CD14-positive monocyte (primary cell): ENCODE data around the gene ZNF467. TPM values are rescaled to one million over a fixed set of nuclear protein-coding genes. Genes with fewer than 3 reads are reported as not detected.

Source experiments
- DNase-seq, 3 donors: peaks; one replicate each; pipeline ENCODE4 v3.0.0-alpha.2; 2011 to 2022
- H2AFZ ChIP-seq: 2 replicates; pipeline ENCODE4 v1.6.0; 2012; ENCODE audit warnings: mild to moderate bottlenecking, low read depth, low read length, inconsistent platforms; ENCODE audit not compliant: insufficient read depth, poor library complexity, severe bottlenecking
- H3K27ac ChIP-seq, 2 donors: 1 replicate in 1 of 2; 2 replicates in 1 of 2; pipeline ENCODE4 v1.5.1; 2012 to 2013; ENCODE audit warnings: low read length in 2 of 2, control low read depth in 1 of 2, inconsistent platforms in 1 of 2, low read depth in 1 of 2, mild to moderate bottlenecking in 1 of 2
- H3K27me3 ChIP-seq, 2 donors: one replicate each; pipeline versions ENCODE4 v1.6.0 to v1.6.1; 2011 to 2013; ENCODE audit warnings: low read length in 2 of 2; ENCODE audit not compliant: control insufficient read depth in 2 of 2, insufficient read depth in 2 of 2
- H3K36me3 ChIP-seq, 2 donors: replicated peaks in 1 of 2; 1 replicate in 1 of 2; 2 replicates in 1 of 2; pipeline versions ENCODE4 v1.5.1 to v1.6.1; 2012 to 2013; ENCODE audit warnings: low read length in 2 of 2, control low read depth in 1 of 2, inconsistent platforms in 1 of 2, mild to moderate bottlenecking in 1 of 2; ENCODE audit not compliant: insufficient read depth in 2 of 2, control insufficient read depth in 1 of 2
- H3K4me1 ChIP-seq, 2 donors: 1 replicate in 1 of 2; 2 replicates in 1 of 2; pipeline versions ENCODE4 v1.5.1 to v1.6.1; 2012 to 2013; ENCODE audit warnings: low read length in 2 of 2, control low read depth in 1 of 2, inconsistent platforms in 1 of 2, mild to moderate bottlenecking in 1 of 2, moderate library complexity in 1 of 2; ENCODE audit not compliant: insufficient read depth in 2 of 2, control insufficient read depth in 1 of 2
- H3K4me2 ChIP-seq: replicated peaks from 2 replicates; pipeline ENCODE3; 2012; ENCODE audit warnings: low read length, moderate library complexity, mild to moderate bottlenecking; ENCODE audit not compliant: poor library complexity, severe bottlenecking; ENCODE audit errors: extremely low read depth
- H3K4me3 ChIP-seq, 3 experiments: fragments of 200-600 bp in 1 of 3; sonication (generic) in 1 of 3; replicated peaks in 1 of 3; 1 replicate in 2 of 3; 2 replicates in 1 of 3; pipeline ENCODE4 v1.5.1; 2011 to 2013; ENCODE audit warnings: low read length in 3 of 3, mild to moderate bottlenecking in 3 of 3, control low read depth in 2 of 3, low read depth in 2 of 3, inconsistent platforms in 1 of 3, moderate library complexity in 1 of 3
- H3K79me2 ChIP-seq: 2 replicates; pipeline ENCODE4 v1.6.0; 2012; ENCODE audit warnings: mild to moderate bottlenecking, control low read depth, inconsistent platforms, low read length, moderate library complexity; ENCODE audit not compliant: insufficient read depth
- H3K9ac ChIP-seq: 2 replicates; pipeline ENCODE4 v1.6.0; 2017; ENCODE audit warnings: low read length, mild to moderate bottlenecking; ENCODE audit not compliant: insufficient read depth, poor library complexity, severe bottlenecking
- H3K9me3 ChIP-seq, 2 donors: replicated peaks in 1 of 2; 1 replicate in 1 of 2; 2 replicates in 1 of 2; pipeline versions ENCODE4 v1.5.1 to v1.6.1; 2012 to 2013; ENCODE audit warnings: low read length in 2 of 2, control low read depth in 1 of 2; ENCODE audit not compliant: control insufficient read depth in 1 of 2, insufficient read depth in 1 of 2
- H4K20me1 ChIP-seq: 2 replicates; pipeline ENCODE4 v1.6.0; 2012; ENCODE audit warnings: mild to moderate bottlenecking, low read length, control low read depth, moderate library complexity; ENCODE audit not compliant: insufficient read depth
- H3K27ac Mint-ChIP-seq, 7 donors: one replicate each; pipeline ENCODE4 v1.8.0; 2020; ENCODE audit warnings: mild to moderate bottlenecking in 7 of 7, mixed read lengths in 7 of 7, moderate library complexity in 6 of 7, inconsistent platforms in 2 of 7
- H3K27me3 Mint-ChIP-seq, 3 donors: one replicate each; pipeline ENCODE4 v1.8.0; 2021 to 2022; ENCODE audit warnings: low read depth in 3 of 3, mild to moderate bottlenecking in 3 of 3, mixed read lengths in 3 of 3, moderate library complexity in 3 of 3, inconsistent platforms in 1 of 3
- H3K36me3 Mint-ChIP-seq, 2 donors: one replicate each; pipeline ENCODE4 v1.8.0; 2020; ENCODE audit warnings: mixed read lengths in 2 of 2, inconsistent platforms in 1 of 2, mild to moderate bottlenecking in 1 of 2
- H3K4me1 Mint-ChIP-seq: one replicate; pipeline ENCODE4 v1.8.0; 2020; ENCODE audit warnings: mild to moderate bottlenecking, mixed read lengths
- H3K4me3 Mint-ChIP-seq, 2 donors: one replicate each; pipeline ENCODE4 v1.8.0; 2020; ENCODE audit warnings: mild to moderate bottlenecking in 2 of 2, mixed read lengths in 2 of 2, moderate library complexity in 1 of 2
- H3K9me3 Mint-ChIP-seq, 7 donors: one replicate each; pipeline ENCODE4 v1.8.0; 2020 to 2022; ENCODE audit warnings: mixed read lengths in 7 of 7, mild to moderate bottlenecking in 6 of 7, moderate library complexity in 6 of 7, inconsistent platforms in 2 of 7
- CTCF ChIP-seq: fragments of 200-600 bp; IDR thresholded peaks from one replicate; pipeline ENCODE4 v1.8.0; 2022; ENCODE audit warnings: antibody characterized with exemption, mild to moderate bottlenecking
- WGBS: methylation state at CpG from one replicate; pipeline ENCODE4 v1.1.5; 2013; ENCODE audit warnings: missing lambda C conversion rate; ENCODE audit not compliant: insufficient coverage; 5-methylcytosine and 5-hydroxymethylcytosine counted together
- intact Hi-C, 2 donors: fragments of 100-400 bp; cut with micrococcal nuclease; formaldehyde crosslinking; loops; one replicate each; pipeline versions ENCODE4 v1.15.0 to v1.15.1; 2023
- polyA plus RNA-seq, 3 donors: library from polyadenylated mRNA; depleted of rRNA in 1 of 3; unstranded in 2 of 3; stranded (reverse) in 1 of 3; fragments of 300-500 nt in 2 of 3; fragments of >200 nt in 1 of 3; fragmentation: Illumina TruSeq in 2 of 3; gene quantifications; 1 replicate in 2 of 3; 2 replicates in 1 of 3; pipeline ENCODE4 v1.2.3, GENCODE V29; 2012 to 2021

The ZNF467 gene
- polyA plus RNA-seq, 3 donors, result 43.4 to 100 (median 52.8) TPM

- no peaks in the 10 kb centered on the region for H3K79me2 ChIP-seq
- H4K20me1 ChIP-seq, result peaks cover 78% of the 10 kb centered on the region
- no peaks in the 10 kb centered on the region for H3K27me3 ChIP-seq
- H3K27ac Mint-ChIP-seq, result no peak overlapping the region
- H3K4me1 Mint-ChIP-seq, result no peaks in the 10 kb centered on the region
- DNase-seq, result no peak
- peaks cover 0 to 11% (median 1%) of the 10 kb centered on the region in 3 donors for H3K27me3 Mint-ChIP-seq
- 98% methylated on average over 92 of the region's 96 CpGs for WGBS
- intact Hi-C loops, result no loop called here
- no peak overlapping the region for H3K4me2 ChIP-seq
- peaks cover 17 to 19% of the 10 kb centered on the region in 2 donors for H3K9me3 ChIP-seq
- no peak overlapping the region for H3K4me3 Mint-ChIP-seq
- peaks cover 4 to 20% (median 15%) of the 10 kb centered on the region in 7 donors for H3K9me3 Mint-ChIP-seq
- H3K4me3 ChIP-seq, result no peak overlapping the region
- H3K9ac ChIP-seq, result no peak overlapping the region
- no peak for TF ChIP-seq CTCF
- H3K27ac ChIP-seq, result no peak overlapping the region
- peaks cover 44 to 63% of the 10 kb centered on the region in 2 donors for H3K36me3 ChIP-seq
- H3K4me1 ChIP-seq, result no peaks in the 10 kb centered on the region
- no peak overlapping the region for H2AFZ ChIP-seq
- H3K36me3 Mint-ChIP-seq, result peaks cover 49 to 55% of the 10 kb centered on the region in 2 donors
Measured at GRCh38 chr7:149764481-149765398, 8.6 kb downstream of the ZNF467 start.

- H3K4me1 Mint-ChIP-seq, result no peaks in the 10 kb centered on the region
- Histone ChIP-seq H2AFZ (no peak overlapping the region), H3K4me3 (no peak overlapping the region), H3K36me3 (peaks cover 34 to 52% of the 10 kb centered on the region in 2 donors), H3K4me2 (no peak overlapping the region), H3K27me3 (no peaks in the 10 kb centered on the region), H3K9me3 (peaks cover 17 to 19% of the 10 kb centered on the region in 2 donors), H3K9ac (no peak overlapping the region), H3K79me2 (no peaks in the 10 kb centered on the region), H3K4me1 (no peaks in the 10 kb centered on the region), H4K20me1 (peaks cover 67% of the 10 kb centered on the region), H3K27ac (no peak overlapping the region)
- peaks cover 0 to 11% (median 2%) of the 10 kb centered on the region in 3 donors for H3K27me3 Mint-ChIP-seq
- WGBS, result 95% methylated on average over 16 of the region's 22 CpGs
- peaks cover 40 to 44% of the 10 kb centered on the region in 2 donors for H3K36me3 Mint-ChIP-seq
- H3K4me3 Mint-ChIP-seq, result no peak overlapping the region
- H3K27ac Mint-ChIP-seq, result no peak overlapping the region
- no peak for DNase-seq
- intact Hi-C loops, result no loop called here
- TF ChIP-seq CTCF, result no peak
- peaks cover 4 to 20% (median 15%) of the 10 kb centered on the region in 7 donors for H3K9me3 Mint-ChIP-seq
Measured at GRCh38 chr7:149763563-149764240, 9.7 kb downstream of the ZNF467 start.
